Cortex of kidney (tissue), 1 donor: Measurements from ENCODE around the gene ARHGEF4.

Source experiments
- DNase-seq: peaks from one replicate; lab custom pipeline; 2025; lab: John Stamatoyannopoulos, UW

The ARHGEF4 gene

DNA sequence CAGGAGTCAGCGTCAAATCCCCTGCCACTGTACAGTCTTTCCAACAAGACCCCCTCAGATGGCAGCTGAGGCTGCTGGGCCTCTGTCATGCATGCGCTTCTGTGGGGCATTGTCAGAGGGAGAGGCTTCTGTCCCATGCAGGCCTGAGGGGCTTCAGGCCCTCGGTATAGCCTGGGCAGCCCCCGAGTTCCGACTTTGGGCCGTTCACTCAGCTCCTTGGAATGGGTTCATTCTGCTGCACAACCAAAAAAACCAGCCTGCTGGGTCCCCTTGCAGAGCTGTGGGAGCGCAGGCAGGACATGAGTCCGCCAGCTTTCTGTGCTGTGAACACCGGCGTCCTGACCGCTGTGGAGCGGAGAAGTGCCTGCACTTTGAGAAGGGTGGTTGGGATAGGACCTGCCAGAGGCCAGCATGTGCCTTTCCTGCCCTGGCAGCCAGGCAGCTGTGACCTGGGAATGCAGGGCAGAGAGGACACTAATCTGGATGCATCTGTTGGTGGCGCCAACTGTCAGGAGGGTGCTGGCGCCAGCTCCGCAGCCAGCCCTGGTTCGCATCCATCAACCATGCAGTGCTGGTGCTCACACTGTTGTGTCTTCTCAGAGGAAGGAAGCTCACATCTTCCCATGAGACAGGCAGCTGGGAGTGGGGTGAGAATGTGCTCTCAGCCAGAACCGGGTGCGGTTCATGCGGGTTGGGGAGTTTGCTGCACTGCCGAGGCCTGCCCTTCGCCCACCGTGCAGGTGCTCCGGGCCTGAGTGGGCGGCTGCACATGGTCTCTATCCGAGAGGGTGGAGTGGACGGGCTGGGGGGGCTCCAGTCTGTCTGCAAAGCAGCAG lies 14.3 kb downstream of the ARHGEF4 start:
- no peak for DNase-seq

DNA sequence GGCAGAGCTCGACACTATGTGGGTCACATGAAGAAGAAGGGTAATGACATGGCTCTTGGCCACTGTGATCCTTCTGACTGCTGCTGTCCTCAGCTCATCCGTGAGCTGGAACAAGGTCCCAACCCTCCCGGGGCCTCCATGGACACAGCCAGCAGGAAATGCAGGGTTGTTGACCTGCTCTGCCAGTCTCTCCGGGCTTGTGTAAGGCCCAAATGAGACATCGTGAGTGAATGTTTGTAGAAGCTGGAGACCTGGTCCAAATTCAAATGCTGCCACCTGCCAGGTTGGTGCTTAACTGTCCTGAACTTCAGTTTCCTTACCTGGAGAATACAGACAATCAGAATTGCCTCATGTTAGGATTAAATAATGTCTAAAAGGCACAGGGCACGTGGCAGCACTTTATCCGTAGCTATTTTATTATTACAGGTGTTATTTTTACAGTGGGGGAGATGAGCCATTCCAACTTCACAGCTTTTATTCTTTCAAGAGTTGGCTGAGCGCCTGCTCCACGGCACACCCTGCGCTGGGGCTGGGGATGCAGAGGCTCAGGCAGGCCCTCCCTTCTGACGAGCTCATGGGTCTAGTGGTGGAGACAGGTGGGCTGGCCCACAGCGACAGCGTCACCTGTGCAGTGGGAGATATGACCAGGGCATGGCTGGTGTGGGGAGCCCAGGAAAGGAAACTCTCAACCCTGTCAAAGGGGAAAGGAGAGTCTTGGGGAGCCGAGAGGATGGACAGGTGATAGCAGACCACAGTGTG lies 15.1 kb downstream of the ARHGEF4 start:
- no peak for DNase-seq

- no peak for DNase-seq
Measured at GRCh38 chr2:130852521-130853115, 15.9 kb downstream of the ARHGEF4 start.

GRCh38 chr2:130853391-130853790 lies 16.7 kb downstream of the ARHGEF4 start:
- no peak for DNase-seq

GRCh38 chr2:130854301-130854700 lies 17.6 kb downstream of the ARHGEF4 start:
- DNase-seq = no peak

GRCh38 chr2:130864830-130865800 lies 28.4 kb downstream of the ARHGEF4 start:
- DNase-seq = no peak

- no peak for DNase-seq
Measured at GRCh38 chr2:130869441-130870160, 32.9 kb downstream of the ARHGEF4 start.

DNA sequence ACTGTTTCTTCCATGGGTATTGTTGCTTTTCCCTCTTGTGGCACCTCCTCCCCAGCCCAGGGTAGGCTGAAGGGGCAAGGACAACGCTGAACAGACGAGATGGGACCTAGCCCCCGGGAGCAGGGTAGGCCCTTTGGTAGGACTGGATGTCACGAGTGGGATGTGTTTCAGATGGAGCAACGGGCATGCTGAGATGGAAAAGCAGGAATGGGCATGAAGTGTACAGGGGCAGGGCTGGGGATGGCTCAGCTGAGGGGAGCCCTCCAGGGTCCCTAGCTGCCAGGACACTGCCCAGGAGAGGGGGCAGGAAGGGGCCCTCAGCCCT lies 33.4 kb downstream of the ARHGEF4 start:
- no peak for DNase-seq

DNA sequence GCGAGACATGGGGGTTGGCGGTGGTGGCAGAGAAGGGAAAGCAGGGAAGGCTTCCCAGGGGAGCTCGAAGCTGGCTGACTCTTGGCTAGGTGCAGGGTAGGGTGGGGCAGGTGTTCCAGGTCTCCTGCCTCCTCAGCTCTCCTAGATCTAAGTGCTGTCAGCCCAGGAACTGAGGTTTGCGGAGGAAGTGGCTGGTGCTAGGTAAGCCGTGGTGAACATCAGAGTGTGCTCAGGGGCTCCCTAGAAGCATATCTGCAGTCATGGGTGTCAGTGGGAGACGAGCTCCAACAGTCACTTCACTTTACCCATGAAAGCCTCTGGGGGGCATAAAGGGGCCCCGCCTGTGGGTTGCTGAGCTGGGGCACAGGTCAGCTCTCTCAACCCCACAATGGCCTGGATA lies 34.1 kb downstream of the ARHGEF4 start:
- no peak for DNase-seq

DNA sequence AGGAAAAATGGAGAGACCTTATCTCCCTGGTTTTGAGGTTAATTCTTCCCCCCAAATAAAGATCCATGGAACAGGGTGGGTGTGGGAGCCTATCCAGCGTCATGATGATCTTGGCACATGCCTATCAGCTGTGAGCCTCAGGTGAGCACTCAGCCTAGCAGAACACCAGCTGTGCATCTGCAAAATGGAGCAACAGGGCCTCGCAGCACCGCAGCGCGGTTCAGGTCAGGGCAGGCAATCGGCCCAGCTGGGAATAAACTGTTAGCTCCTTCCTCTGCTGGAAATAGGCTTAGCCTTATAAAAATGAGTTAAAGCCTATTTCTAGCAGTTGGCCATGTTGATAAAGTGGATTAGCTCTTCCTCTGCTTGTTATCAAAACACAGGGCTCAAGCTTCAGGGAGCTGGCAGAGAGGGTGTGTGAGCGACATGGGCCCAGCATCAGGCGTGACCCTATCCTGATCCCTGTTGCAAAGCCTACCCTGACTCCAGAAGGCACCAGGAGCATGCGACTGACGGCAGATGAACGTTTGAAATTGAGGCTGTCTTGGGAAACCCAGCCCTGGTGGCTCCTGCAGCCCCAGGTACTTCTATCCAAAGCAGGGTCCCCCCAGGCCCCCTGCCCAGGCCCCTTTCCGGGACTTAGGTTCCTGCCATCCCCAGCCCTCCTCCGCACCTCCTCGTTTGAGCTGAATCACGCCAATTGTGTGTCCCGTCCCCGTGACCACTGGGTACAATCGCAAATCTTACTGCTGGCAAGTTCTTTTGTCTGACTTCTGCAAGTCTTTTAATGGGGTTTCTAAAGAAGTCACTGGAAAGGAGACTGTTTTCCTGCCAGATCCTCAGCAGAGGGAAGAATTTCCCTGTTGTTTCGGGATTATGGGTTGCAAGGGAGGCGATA lies 35.4 kb downstream of the ARHGEF4 start:
- no peak for DNase-seq

DNA sequence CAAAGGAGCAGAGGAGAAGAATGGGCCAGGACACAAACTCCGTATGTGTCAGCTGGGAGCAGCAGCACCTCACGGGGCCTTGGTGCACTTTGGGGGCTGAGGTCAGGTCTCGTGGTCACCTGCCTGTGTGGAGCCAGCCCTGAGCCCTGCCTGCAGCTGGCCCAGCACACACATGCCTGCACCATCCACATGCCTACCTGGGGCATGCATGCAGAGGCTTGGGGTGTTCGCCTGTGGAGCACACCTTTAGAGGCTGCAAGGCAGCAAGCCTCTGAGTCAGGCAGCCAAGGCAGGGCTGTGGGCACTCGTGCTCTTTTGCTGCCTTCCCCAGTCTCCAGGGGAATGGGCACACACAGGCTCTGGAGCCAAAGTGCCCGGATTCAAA lies 36.0 kb downstream of the ARHGEF4 start:
- DNase-seq = no peak

DNA sequence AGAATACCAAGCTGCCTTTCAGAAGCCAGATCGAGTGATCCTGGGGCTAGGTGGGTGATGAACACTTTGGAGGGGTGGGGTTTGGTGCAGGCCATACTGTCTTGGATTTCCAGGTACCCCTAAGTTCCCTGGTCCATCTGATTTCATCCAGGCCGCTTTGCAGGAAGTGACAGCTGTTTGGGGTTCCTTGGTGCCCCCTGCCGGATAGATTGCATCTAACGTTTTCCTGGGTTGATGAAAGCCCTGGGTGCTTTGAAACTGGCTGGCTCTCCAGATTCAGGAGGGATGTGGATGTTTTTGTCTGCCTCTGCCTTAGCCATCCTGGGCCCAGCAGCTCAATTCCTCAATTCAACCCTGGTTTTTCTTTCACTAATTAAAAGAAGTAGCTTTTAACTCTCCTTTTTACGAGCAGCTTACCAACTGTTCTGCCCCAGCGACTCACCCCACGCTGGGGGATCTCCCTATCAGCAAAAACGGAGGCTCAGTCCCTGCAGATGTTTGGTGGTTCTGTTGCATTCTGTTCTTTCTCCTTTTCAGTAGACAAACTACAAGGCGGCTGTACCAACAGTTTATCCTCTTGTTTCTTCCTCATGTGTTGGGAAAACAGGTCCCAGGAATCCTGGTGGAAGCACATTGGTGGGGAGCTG lies 37.1 kb downstream of the ARHGEF4 start:
- DNase-seq = no peak

- no peak for DNase-seq
Measured at GRCh38 chr2:130874512-130874911, 37.8 kb downstream of the ARHGEF4 start.

DNA sequence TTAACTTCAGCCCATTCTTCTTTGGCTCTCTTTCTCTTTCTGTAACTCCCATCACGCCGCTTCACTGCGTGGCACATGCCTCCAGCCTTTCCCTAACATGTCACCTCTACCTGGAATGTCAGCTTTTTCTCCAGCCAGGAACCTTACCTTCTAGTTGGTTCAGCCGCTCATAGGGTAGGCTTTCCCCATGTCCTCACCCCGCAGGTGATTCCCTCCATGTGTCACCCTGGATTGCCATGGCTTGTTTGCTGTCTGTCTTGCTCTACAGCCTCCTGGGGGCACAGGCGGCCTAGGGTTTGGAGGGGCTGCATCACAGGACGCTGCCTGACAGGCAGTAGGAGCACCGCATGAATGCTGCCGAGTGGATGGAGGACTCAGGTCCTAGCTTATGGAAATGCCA lies 39.2 kb downstream of the ARHGEF4 start:
- no peak for DNase-seq

- DNase-seq = no peak
Measured at GRCh38 chr2:130877258-130877657, 40.5 kb downstream of the ARHGEF4 start.

GRCh38 chr2:130878316-130878715 lies 41.6 kb downstream of the ARHGEF4 start:
- DNase-seq = no peak

DNA sequence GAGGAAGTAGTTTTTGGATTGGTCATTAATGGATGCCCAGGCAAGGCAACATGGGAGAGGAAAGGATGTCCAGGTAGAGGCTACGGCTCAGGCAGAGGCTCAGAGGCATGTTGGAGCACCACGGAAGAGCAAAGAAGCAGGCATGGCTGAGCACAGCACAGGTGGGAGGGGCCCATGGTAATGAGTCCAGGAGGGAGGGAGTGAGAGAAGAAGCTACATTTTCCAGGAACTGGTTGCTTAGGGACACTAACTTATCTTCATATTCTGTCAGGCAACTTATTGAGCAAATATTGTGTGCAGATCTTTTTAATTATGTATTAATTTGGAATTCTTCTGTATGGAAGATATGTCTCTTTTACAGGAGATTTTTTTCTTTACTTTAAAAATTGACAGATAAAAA lies 42.2 kb downstream of the ARHGEF4 start:
- DNase-seq = no peak

DNA sequence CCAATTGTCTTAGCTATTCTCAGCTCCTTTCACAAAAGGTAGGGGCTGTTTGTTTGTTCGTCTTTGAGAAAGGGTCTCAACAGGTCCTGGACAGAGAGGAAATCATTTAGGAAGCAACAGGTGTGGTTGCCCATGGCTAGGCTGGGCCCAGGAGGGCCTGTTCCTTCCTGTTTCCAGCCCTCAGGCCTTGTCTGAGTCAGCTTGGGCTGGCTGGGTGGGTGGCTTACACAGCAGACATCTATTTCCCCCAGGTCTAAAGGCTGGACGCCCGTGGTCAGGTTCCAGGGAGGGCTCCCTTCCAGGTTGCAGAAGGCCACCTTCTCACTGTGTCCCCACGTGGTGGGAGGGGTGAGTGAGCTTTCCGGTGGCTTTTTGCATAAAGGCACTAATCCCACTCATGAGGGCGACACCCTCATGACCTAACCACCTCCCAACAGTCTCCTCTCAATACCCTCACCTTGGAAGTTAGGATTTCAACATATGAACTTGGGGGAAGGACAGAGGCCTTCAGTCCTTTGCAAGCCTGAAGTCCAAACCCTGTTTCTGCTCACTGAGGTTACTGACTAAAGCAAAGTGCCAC lies 45.5 kb downstream of the ARHGEF4 start:
- no peak for DNase-seq

- DNase-seq = no peak
Measured at GRCh38 chr2:130882991-130883390, 46.3 kb downstream of the ARHGEF4 start.
